HEK293T (cell line): ENCODE data around the gene ERG.

ENCODE experiments used
- BHLHE40 ChIP-seq: fragments of 450-650 bp; IDR thresholded peaks from 2 replicates; pipeline ENCODE4 v1.6.1; 2016; ENCODE audit warnings: mild to moderate bottlenecking, moderate library complexity, borderline replicate concordance
- FOXA1 ChIP-seq: fragments of 450-650 bp; IDR thresholded peaks from 2 replicates; pipeline ENCODE4 v1.6.1; 2016; ENCODE audit warnings: mild to moderate bottlenecking
- FOXK2 ChIP-seq: fragments of 450-650 bp; IDR thresholded peaks from 2 replicates; pipeline ENCODE4 v1.6.1; 2016; ENCODE audit warnings: mild to moderate bottlenecking
- FOXM1 ChIP-seq: fragments of 450-650 bp; IDR thresholded peaks from 2 replicates; pipeline ENCODE4 v1.6.1; 2017; ENCODE audit warnings: mild to moderate bottlenecking, borderline replicate concordance
- HDGF ChIP-seq: fragments of 450-650 bp; IDR thresholded peaks from 2 replicates; pipeline ENCODE4 v1.6.1; 2017; ENCODE audit warnings: antibody characterized with exemption, borderline replicate concordance
- L3MBTL2 ChIP-seq: fragments of 450-650 bp; conservative IDR thresholded peaks from 2 replicates; pipeline ENCODE4 v1.6.1; 2016; ENCODE audit warnings: mild to moderate bottlenecking
- NFRKB ChIP-seq: fragments of 450-650 bp; IDR thresholded peaks from 2 replicates; pipeline ENCODE4 v1.6.1; 2016; ENCODE audit warnings: mild to moderate bottlenecking, moderate library complexity
- SUZ12 ChIP-seq: fragments of 450-650 bp; IDR thresholded peaks from 2 replicates; pipeline ENCODE4 v1.6.1; 2016; ENCODE audit warnings: mild to moderate bottlenecking
- TARDBP ChIP-seq: fragments of 450-650 bp; IDR thresholded peaks from 2 replicates; pipeline ENCODE4 v1.6.1; 2016

DNA sequence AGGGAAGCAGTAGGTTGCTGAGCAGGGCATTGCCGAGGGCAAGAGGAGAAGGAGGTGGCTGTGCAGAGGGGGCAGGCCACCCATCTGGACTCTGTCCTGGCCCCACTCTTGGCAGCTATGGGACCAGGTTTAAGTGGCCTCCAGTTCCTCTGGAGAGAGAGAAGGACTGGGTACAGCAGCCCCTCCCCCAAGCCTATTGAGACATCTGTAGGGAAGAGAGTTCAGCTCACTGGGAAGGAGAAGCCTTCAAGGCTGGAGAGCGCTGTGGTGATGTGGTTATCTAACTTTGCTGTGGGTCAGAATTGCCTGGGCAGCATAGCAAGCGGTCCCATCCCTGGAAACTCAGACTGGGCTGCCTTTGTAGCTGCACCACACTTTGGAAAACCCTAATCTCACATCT, 147.6 kb downstream of the ERG start:
- TF ChIP-seq FOXA1 (no peak), FOXM1 (no peak), FOXK2 (no peak), BHLHE40 (no peak), TARDBP (no peak), L3MBTL2 (no peak), NFRKB (no peak), HDGF (no peak), SUZ12 (no peak)
